Chondrocyte (in vitro differentiated cells): ENCODE measurements around the gene RTN4RL1. TPM values are rescaled to one million over a fixed set of nuclear protein-coding genes. Genes with fewer than 3 reads are reported as not detected.
A peak's percentile ranks its signal among the peaks of the same experiment; 100 is the strongest.

Experiments used
- DNase-seq: peaks from one replicate; pipeline ENCODE4 v3.0.0; 2021; ENCODE audit warnings: mixed read lengths, low spot score
- H3K27ac Mint-ChIP-seq: one replicate; pipeline ENCODE4 v1.8.0; 2021; ENCODE audit warnings: mild to moderate bottlenecking, moderate library complexity, mixed read lengths; ENCODE audit not compliant: unreplicated experiment
- H3K27me3 Mint-ChIP-seq: 2 replicates; pipeline ENCODE4 v1.8.0; 2021; ENCODE audit warnings: low read depth, mixed read lengths
- H3K36me3 Mint-ChIP-seq: 2 replicates; pipeline ENCODE4 v1.8.0; 2021; ENCODE audit warnings: low read depth, mixed read lengths
- H3K4me1 Mint-ChIP-seq: 2 replicates; pipeline ENCODE4 v1.8.0; 2021; ENCODE audit warnings: low read depth, mild to moderate bottlenecking, mixed read lengths
- H3K4me3 Mint-ChIP-seq: one replicate; pipeline ENCODE4 v1.8.0; 2021; ENCODE audit warnings: mild to moderate bottlenecking, moderate library complexity, mixed read lengths; ENCODE audit not compliant: unreplicated experiment
- H3K9me3 Mint-ChIP-seq: 2 replicates; pipeline ENCODE4 v1.8.0; 2021; ENCODE audit warnings: low read depth, mixed read lengths
- total RNA-seq: library from RNA; stranded (reverse); gene quantifications from 3 replicates; pipeline ENCODE4 v1.2.1, GENCODE V29; 2021
- TF ChIP-seq, protein P1 (sequence below): fragments of 200-600 bp; sonication (generic); IDR thresholded peaks from 2 replicates; pipeline ENCODE4 v1.5.0; 2021; ENCODE audit warnings: antibody characterized with exemption, mild to moderate bottlenecking, moderate library complexity

The RTN4RL1 gene
- total RNA-seq, 1 donor from 2014 or later, result 0.47 TPM

DNA sequence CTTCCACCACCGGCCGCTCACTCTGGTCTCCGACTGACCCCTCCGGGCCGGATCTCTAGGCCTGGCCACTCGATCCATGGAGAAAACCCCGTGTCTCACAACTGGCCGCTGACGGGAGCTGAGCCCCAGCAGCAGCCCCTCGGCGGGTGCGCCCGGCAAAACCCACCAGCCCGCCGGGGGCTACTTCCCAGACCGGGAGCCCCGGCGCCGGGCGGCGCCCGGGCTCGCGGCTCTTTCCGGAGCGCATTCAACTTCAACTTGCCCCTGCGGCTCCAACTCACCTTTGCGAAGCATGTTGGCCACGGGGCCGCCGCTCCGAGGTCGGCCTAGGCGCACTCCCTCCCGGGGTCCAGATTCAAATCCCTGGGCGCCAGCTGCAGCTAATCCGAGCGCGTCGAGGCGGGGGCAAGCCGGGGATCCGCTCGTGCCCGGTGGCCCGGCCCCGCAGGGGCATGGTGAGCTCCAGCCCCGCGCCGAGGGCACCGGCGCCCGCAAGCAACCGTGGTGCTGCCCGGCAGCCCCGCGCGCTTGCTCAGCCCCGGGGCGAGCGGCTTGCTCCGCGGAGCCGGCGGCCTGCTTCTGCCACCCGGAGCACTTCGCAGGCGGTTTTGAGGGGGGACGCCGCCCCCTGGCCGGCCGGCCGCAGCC is 438 bp downstream of the RTN4RL1 start:
- Mint-ChIP-seq H3K4me3 (peak overlapping the region; percentile 40), H3K9me3 (no peaks in the 10 kb centered on the region)

DNA sequence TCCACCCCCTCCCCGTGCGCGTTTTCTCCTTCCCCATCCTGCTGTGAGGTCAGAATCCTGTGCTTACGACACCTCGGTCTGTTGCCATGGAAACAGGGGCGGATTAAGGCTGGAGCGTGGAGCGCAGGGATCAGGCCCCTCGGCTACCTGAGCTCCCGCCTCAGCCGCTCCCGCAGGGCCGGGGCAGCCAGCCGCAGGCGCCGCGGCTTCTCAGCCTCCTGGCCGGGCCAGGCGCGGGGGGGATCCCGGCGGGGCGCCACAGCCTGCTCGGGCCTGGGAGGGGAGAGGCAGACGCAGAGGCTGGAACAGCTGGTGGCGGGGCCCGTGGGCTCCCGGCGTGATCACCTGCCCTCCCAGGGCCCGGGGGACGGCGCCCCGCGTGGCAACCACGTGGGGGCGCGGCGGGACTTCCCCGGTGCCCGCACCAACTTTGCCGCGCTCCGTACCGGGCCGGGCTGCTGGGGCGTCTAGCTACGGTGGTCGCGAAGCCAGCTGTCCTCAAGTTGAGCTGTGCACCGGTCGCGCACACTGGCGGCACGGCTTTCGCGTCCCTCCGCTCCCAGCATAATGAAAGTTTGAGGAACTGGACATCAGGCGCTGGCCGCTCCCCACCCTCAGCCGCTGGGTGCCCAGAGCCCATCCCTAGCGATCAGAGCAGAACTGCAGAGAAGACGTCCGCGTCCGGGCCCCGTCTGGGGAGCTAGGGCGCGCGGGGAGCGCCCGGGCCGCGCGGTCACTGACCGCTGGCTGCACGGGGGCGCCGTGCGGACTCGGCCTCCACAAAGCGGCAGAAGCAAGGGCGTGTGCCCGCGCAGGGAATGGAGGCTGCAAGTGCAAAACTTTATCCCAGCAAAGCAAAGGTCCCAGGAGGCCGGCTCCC is 1.2 kb downstream of the RTN4RL1 start:
- Mint-ChIP-seq H3K9me3 (no peaks in the 10 kb centered on the region), H3K4me1 (peaks cover 17% of the 10 kb centered on the region), H3K36me3 (peaks cover 4% of the 10 kb centered on the region), H3K27ac (no peak overlapping the region), H3K27me3 (peaks cover 22% of the 10 kb centered on the region), H3K4me3 (peak overlapping the region; percentile 64)
- no peak for DNase-seq
- TF ChIP-seq, protein P1, sequence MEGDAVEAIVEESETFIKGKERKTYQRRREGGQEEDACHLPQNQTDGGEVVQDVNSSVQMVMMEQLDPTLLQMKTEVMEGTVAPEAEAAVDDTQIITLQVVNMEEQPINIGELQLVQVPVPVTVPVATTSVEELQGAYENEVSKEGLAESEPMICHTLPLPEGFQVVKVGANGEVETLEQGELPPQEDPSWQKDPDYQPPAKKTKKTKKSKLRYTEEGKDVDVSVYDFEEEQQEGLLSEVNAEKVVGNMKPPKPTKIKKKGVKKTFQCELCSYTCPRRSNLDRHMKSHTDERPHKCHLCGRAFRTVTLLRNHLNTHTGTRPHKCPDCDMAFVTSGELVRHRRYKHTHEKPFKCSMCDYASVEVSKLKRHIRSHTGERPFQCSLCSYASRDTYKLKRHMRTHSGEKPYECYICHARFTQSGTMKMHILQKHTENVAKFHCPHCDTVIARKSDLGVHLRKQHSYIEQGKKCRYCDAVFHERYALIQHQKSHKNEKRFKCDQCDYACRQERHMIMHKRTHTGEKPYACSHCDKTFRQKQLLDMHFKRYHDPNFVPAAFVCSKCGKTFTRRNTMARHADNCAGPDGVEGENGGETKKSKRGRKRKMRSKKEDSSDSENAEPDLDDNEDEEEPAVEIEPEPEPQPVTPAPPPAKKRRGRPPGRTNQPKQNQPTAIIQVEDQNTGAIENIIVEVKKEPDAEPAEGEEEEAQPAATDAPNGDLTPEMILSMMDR, result peak; percentile 21

More for the DNA sequence above, 438 bp downstream of the RTN4RL1 start:
- peaks cover 15% of the 10 kb centered on the region for H3K27me3 Mint-ChIP-seq
- no peaks in the 10 kb centered on the region for H3K36me3 Mint-ChIP-seq
- H3K4me1 Mint-ChIP-seq, result peaks cover 17% of the 10 kb centered on the region
- DNase-seq, result no peak
- no peak overlapping the region for H3K27ac Mint-ChIP-seq
- TF ChIP-seq, protein P1, result no peak

DNA sequence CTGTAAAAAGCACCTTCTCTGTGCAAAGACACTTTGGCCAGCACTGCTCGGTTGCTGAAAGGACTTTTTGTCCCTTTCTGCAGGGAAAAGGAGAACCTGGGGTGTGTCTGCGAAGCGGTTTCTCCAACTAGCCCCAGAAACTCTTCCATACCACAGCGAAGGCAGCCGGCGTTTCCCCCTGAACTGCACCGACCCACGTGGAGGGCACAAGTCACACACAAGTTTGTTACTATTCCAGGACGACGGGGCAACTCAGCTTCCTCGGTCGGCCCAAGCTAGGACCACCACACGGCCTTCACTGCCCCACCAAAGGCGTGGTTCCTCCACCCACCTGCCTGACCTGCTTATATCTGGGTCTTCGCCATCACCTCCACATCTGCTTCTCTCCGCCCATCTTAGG is 1.9 kb downstream of the RTN4RL1 start:
- TF ChIP-seq, protein P1, result no peak
- no peak for DNase-seq
- Mint-ChIP-seq H3K4me1 (peaks cover 17% of the 10 kb centered on the region), H3K27me3 (peaks cover 29% of the 10 kb centered on the region), H3K36me3 (peaks cover 4% of the 10 kb centered on the region), H3K4me3 (no peak overlapping the region), H3K9me3 (no peaks in the 10 kb centered on the region), H3K27ac (no peak overlapping the region)

DNA sequence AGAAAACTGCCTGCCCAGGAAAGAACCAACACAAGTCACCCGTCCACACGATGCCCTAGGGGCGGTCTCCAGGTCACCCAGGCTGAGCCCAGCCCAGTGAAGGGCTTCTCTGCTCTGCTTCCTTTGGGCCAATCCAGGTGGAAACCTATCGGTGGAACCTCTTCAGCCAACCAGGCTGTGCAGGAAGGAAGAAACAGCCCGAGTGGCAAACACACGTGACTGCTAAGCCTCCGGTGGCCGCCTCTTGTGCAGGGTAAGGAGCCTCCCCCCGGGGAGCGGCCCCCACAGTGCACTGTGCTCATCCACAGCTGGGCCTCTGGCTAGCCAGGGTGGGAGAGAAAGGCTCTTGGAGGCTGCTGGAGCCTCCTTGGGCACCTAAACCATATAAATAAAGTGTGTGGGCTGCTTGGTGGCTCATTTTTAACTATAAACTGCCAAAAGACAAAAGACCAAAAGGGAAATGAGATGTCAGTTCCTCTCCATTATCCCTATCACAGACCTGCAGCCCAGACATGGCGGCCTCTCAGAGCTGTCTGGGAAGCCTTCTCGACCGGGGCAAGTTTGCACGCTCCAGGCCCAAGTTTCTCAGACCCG is 2.4 kb downstream of the RTN4RL1 start:
- TF ChIP-seq, protein P1, result no peak
- peaks cover 34% of the 10 kb centered on the region for H3K27me3 Mint-ChIP-seq
- peaks cover 14% of the 10 kb centered on the region for H3K4me1 Mint-ChIP-seq
- no peak overlapping the region for H3K4me3 Mint-ChIP-seq
- DNase-seq, result no peak
- H3K9me3 Mint-ChIP-seq, result no peaks in the 10 kb centered on the region
- peaks cover 4% of the 10 kb centered on the region for H3K36me3 Mint-ChIP-seq
- no peak overlapping the region for H3K27ac Mint-ChIP-seq

DNA sequence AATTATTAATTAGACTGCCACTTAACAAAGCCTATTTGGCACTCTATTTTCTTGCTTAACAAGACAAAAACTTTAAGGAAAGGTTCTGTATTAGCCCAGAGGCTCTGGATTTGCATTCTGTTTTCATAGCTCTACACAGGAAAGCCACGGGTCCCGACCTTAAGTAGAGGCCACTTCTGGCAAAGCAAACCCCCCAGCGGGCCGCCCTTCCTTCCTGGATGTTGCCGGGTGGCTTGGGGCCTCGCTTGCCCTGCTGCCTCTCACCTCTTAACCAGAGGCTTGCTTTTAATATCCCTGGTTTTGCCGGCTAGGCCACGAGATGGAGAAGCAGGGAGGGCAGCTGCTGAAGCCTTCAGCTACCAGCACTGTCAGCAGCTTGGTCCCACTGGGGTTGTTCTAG is 4.4 kb downstream of the RTN4RL1 start:
- no peaks in the 10 kb centered on the region for H3K9me3 Mint-ChIP-seq
- H3K4me1 Mint-ChIP-seq, result peaks cover 9% of the 10 kb centered on the region
- H3K27ac Mint-ChIP-seq, result no peak overlapping the region
- H3K36me3 Mint-ChIP-seq, result peaks cover 4% of the 10 kb centered on the region
- H3K27me3 Mint-ChIP-seq, result peaks cover 34% of the 10 kb centered on the region
- DNase-seq, result no peak
- TF ChIP-seq, protein P1, result no peak
- H3K4me3 Mint-ChIP-seq, result no peak overlapping the region
